PC-3 (cell line): ENCODE measurements around the gene USP17L13.
"Not testable (repeated sequence)": the region's sequence is repeated elsewhere in the genome, so short reads cannot be mapped to it uniquely, and the experiment has no call there.

ENCODE experiments used
- EZH2 ChIP-seq: fragments of 300-600 bp; sonication (generic); IDR thresholded peaks from one replicate; pipeline ENCODE4 v1.6.1; 2017; ENCODE audit warnings: antibody characterized with exemption, mild to moderate bottlenecking, low read length; ENCODE audit not compliant: unreplicated experiment
- EZH2phosphoT487 ChIP-seq: fragments of 300-600 bp; sonication (generic); IDR thresholded peaks from 2 replicates; pipeline ENCODE4 v1.6.1; 2018; ENCODE audit warnings: mild to moderate bottlenecking, antibody characterized with exemption, low read length, borderline replicate concordance
- TF ChIP-seq, protein P1 (sequence below): fragments of 300-600 bp; sonication (generic); conservative IDR thresholded peaks from 2 replicates; pipeline ENCODE4 v1.5.1; 2017; ENCODE audit warnings: antibody characterized with exemption, low read depth, mild to moderate bottlenecking, low read length

DNA sequence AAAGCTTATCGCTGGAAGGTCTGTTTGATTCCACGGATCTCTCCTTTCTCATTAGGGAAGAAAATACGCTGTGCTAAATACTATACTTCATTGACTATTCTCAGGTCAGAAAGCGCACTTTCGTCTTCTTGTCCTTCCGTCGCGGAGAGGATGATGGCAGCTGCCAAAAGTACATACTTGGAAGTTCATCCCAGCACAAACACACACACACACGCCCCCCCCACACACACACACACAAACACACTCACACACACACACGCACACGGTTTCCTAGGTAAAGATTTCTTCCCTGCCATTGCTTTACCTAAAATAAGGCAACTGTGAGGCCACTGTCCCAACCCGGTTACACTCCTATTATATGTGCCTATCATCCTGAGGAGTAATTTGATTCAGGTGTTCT is 13.8 kb downstream of the USP17L13 start:
- TF ChIP-seq, protein P1, sequence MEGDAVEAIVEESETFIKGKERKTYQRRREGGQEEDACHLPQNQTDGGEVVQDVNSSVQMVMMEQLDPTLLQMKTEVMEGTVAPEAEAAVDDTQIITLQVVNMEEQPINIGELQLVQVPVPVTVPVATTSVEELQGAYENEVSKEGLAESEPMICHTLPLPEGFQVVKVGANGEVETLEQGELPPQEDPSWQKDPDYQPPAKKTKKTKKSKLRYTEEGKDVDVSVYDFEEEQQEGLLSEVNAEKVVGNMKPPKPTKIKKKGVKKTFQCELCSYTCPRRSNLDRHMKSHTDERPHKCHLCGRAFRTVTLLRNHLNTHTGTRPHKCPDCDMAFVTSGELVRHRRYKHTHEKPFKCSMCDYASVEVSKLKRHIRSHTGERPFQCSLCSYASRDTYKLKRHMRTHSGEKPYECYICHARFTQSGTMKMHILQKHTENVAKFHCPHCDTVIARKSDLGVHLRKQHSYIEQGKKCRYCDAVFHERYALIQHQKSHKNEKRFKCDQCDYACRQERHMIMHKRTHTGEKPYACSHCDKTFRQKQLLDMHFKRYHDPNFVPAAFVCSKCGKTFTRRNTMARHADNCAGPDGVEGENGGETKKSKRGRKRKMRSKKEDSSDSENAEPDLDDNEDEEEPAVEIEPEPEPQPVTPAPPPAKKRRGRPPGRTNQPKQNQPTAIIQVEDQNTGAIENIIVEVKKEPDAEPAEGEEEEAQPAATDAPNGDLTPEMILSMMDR, result not testable (repeated sequence)
- TF ChIP-seq EZH2, EZH2phosphoT487: not testable (repeated sequence)
